ENCODE results near the gene NPR1.
"Not testable (repeated sequence)": the region's sequence is repeated elsewhere in the genome, so short reads cannot be mapped to it uniquely, and the experiment has no call there.

NPR1 gene

DNA sequence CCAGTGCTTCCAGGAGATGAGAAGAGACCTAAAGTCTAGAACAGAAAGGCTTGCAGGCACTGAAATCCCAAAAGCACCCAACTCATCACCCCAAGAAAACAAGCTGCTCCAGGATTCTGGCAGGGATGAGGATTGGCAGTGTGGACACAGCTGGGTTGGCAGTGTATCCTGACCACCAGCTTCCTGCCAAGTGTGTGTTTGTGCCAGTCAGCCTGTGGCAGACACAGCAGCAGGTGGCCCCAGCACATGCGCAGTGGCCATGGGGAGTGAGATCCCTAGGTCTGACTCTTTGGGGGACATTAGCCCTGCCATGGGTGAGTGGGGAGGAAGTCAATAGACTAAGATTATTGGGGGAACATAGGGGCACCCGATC, 28.6 kb upstream of the NPR1 start:
- DNase-seq (ENCODE audit: low read depth in 3 of 3), result no peak

- no peak for DNase-seq (ENCODE audit: low read depth in 3 of 3)
Measured at GRCh38 chr1:153651771-153652170, 26.7 kb upstream of the NPR1 start.

DNA sequence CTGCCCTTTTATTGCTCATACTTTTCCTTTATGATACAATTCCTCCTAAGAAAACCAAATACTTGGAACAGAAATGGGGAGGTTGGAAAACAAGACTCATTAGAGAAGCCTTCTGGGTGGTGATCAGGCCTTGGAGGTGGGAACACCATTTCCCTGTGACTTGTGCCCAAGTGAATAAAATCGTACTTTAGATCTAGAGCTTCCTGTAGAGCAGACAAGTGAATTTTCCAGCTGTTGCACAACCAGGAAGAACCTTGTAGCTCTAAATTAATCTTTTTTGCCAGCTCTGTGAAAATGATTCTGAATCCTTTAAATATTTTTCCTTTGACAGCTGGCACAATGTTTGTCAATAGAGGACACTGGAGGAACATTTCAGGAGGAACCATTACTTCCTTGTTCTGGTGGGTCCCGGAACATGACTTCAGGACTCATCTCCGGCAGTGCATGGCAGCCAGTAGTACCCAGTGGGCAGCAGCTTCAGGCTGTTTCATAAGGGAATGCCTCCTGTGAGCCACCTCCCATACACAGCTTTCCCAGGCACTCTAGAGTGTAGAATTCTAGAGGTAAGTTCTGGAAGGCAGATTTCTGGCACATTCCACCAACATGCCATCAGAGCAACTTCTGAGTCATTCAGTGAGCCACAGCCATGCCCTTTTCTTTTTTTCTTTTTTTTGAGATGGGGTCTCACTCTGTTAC, 25.5 kb upstream of the NPR1 start:
- DNase-seq (ENCODE audit: low read depth in 3 of 3), result no peak

- DNase-seq (ENCODE audit: low read depth in 3 of 3), result no peak
Measured at GRCh38 chr1:153655333-153655732, 23.2 kb upstream of the NPR1 start.

DNA sequence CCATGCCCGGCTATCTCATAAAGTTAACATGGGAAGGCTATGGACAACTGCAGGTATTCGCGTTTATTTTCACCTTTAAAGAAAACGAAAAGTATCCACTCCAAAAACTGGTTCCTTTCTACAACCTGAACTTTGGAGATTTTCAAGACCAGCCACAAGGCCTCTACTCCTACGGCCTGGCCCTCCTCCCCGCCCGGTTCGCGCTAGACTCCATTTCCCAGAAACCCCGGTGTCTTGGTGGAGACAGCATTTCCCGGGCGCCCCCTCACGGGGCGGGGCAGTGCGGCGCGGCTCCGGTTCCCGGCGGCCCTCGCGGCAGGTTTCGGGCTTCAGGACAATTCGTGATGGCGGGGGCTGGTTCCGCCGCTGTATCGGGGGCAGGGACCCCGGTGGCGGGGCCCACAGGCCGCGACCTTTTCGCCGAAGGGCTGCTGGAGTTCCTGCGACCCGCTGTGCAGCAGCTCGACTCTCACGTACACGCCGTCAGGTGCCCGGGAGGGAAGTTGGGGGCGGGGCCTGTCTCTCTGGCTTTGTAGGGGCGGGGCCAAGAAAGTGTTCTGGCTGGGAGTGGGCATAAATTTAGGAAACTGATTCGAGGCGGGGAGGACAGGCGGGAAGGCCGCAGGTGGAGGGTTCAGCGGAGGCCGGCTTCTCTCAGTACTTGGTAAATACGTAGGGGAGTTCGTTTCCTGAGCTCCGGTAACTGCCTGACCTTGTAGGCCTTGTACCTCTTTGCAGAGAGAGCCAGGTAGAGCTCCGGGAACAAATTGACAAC, 19.9 kb upstream of the NPR1 start, which contains the start of gene SNAPIN:
Gene SNAPIN, plus strand, starts transcription at position 304 of the 775 bp plus-strand sequence. Its CDS starts 41 bp downstream, at position 345.
- DNase-seq (ENCODE audit: low read depth in 3 of 3), result peak; percentile 77 to 85 (median 84)

DNA sequence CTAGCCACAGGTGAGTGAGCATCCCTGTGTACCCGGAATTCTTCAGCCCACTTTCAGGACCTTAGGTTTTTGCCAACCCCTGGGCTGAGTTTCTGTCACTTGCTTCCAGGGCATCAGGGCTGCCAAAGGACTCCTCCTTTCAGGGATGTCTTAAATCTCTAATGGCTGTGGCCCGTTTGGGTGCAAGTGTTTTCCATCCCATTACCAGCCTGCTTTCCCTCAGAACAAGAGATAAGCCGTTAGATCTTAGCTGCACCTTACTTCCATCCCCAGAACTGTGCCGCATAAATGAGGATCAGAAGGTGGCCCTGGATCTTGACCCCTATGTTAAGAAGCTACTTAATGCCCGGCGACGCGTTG, 19.3 kb upstream of the NPR1 start:
- no peak for DNase-seq (ENCODE audit: low read depth in 3 of 3)

- DNase-seq (ENCODE audit: low read depth in 3 of 3), result no peak
Measured at GRCh38 chr1:153659656-153660055, 18.8 kb upstream of the NPR1 start.

GRCh38 chr1:153661111-153661708, 17.3 kb upstream of the NPR1 start:
- DNase-seq (ENCODE audit: low read depth in 3 of 3), result no peak

DNA sequence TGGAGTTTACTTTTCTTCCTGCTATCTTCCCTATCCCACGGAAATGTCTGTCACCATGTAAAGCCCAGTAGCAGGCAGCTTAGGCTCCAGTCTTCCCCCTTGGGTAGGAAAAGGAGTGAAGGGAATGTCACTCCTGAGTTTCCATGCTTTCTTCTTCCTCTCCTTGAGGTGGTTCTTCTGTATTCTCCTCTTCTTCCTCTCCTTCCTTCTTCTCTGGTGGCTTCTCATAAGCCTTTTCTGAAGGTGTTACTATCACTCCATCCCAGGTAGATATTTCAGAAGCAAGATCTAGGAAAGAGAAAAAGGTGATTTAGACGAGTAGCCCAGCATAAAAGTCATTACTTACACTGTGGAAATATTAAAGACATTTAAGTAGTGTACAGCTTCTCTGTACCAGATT, 16.2 kb upstream of the NPR1 start:
- no peak for DNase-seq (ENCODE audit: low read depth in 3 of 3)

- no peak for DNase-seq (ENCODE audit: low read depth in 3 of 3)
Measured at GRCh38 chr1:153663211-153663610, 15.3 kb upstream of the NPR1 start.

- no peak for DNase-seq (ENCODE audit: low read depth in 3 of 3)
Measured at GRCh38 chr1:153667439-153667838, 11.0 kb upstream of the NPR1 start.

DNA sequence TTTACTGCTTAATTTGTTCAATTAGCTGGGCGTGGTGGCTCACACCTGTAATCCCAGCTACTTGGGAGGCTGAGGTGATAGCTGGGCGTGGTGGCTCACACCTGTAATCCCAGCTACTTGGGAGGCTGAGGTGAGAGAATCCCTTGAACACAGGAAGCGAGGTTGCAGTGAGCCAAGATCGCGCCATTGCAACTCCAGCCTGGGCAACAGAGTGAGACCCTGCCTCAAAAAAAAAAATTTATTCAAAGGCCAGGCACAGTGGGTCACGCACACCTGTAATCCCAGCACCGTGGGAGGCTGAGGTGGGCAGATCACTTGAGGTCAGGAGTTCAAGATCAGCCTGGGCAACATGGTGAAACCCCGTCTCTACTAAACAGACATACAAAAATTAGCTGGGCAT, 9.8 kb upstream of the NPR1 start:
- DNase-seq (ENCODE audit: low read depth in 3 of 3), result not testable (repeated sequence)

GRCh38 chr1:153669606-153670005, 8.9 kb upstream of the NPR1 start:
- DNase-seq (ENCODE audit: low read depth in 3 of 3), result no peak

DNA sequence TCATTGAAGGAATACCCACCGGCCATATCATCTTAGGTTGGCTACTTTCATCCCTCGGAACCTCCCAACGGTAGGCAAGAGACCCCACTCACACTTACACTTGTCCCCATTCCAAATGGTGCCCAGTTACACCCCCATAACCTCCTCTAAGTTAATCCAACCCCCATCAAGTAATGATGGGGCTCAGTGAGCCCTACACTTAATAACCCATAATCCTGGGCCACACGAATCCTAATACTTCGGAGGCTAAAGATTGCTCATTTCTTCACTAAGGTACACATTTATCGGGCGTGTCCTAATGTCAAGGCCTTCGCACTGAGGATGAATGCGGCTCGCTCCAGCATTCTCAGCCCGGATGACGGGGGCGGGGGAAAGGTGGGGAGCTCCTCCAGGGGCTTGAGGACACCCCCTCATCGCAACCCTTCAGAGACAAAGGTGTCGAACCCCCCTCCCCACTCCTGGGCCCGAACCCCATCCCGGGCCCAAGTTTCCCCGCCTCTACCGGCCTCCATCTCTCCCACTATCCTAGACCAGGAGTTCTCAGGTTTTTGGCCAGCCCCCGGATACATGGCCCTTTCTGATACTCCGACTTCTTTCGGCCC, 8.1 kb upstream of the NPR1 start:
- no peak for DNase-seq (ENCODE audit: low read depth in 3 of 3)

GRCh38 chr1:153670859-153671627, 7.4 kb upstream of the NPR1 start, which contains the start of gene ILF2:
ILF2 (minus strand) TSS chr1:153670993; CDS start chr1:153670922, 71 bp downstream.
- peak; percentile 91 to 96 (median 94) for DNase-seq (ENCODE audit: low read depth in 3 of 3)

DNA sequence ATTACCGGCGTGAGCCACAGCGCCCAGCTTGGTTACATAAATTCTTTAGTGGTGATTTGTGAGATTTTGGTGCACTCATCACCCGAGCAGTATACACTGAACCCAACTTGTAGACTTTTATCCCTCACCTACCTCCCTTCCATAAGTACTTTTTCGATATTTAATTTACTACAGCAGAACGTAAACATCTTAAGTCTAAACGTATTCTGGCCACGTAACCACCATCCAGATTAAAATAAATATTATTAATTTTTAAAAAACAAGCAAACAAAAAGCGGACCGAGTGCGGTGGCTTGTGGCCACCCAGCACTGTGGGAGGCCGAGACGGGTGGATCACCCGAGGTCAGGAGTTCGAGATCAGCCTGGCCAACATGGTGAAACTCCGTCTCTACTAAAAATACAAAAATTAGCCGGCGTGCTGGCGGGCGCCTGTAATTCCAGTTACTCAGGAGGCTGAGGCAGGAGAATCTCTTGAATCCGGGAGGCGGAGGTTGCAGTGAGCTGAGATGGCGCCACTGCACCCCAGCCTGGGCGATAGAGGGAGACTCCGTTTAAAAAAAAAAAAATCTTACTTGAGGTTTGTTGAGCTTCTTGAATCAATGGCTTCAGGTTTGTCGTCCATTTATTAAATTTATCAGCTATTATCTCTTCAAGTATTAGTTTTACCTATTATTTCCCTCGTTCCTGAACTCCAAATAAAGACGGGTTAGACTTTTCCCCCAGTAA, 6.7 kb upstream of the NPR1 start:
- DNase-seq (ENCODE audit: low read depth in 3 of 3), result peak in 1 of 3 experiments; percentile 18

DNA sequence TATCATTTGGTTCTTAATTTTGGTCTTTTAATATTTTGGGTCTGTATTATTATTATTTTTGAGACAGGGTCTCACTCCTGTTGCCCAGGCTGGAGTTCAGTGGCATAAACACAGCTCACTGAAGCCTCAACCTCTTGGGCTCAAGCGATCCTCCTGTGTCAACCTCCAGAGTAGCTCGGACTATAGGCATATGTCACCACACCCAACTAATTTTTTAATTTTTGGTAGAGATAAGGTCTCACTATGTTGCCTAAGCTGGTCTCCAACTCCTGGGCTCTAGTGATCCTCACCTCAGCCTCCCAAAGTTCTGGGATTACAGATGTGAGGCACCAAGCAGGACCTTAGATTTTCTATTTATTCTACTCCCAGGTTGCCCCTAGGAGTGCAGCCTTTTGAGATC, 5.0 kb upstream of the NPR1 start:
- DNase-seq (ENCODE audit: low read depth in 3 of 3), result no peak

GRCh38 chr1:153677718-153678518, 570 bp upstream of the NPR1 start:
- DNase-seq (ENCODE audit: low read depth in 3 of 3), result peak in 1 of 3 experiments; percentile 26

DNA sequence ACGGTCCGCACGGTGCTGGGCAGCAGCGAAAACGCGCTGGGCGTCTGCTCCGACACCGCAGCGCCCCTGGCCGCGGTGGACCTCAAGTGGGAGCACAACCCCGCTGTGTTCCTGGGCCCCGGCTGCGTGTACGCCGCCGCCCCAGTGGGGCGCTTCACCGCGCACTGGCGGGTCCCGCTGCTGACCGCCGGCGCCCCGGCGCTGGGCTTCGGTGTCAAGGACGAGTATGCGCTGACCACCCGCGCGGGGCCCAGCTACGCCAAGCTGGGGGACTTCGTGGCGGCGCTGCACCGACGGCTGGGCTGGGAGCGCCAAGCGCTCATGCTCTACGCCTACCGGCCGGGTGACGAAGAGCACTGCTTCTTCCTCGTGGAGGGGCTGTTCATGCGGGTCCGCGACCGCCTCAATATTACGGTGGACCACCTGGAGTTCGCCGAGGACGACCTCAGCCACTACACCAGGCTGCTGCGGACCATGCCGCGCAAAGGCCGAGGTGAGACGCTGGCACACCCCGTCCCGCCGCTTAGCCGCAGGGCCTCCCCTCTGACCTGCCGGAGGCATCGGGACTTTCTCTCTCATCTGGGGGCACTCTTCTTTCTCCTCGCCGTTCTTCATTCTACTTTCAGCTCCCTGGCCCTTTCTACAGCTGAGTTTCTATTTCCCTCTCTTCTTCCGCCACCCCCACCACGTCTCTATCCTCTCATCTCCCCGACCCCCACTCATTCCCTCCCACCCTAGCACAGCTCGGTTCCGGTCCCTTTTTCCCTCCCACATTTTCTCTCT, 1.0 kb downstream of the NPR1 start:
- peak in 1 of 3 experiments; percentile 8 for DNase-seq (ENCODE audit: low read depth in 3 of 3)

- no peak for DNase-seq (ENCODE audit: low read depth in 3 of 3)
Measured at GRCh38 chr1:153680120-153680403, 1.6 kb downstream of the NPR1 start.

Data from stimulated activated CD4-positive, alpha-beta T cell treated with anti-CD3 and anti-CD28 coated beads, TNF-alpha, amount 100 ng/mL, for 4 hours (primary cell).